Measurements from ENCODE around the gene SEC14L1. TPM values are rescaled to one million over a fixed set of nuclear protein-coding genes. Genes with fewer than 3 reads are reported as not detected.

SEC14L1 gene
- total and polyA plus RNA-seq, 4 donors, result 17.0 to 52.0 (median 26.8) TPM

GRCh38 chr17:77164483-77165091 lies 23.8 kb downstream of the SEC14L1 start:
- H3K4me1 ChIP-seq (ENCODE audit: control insufficient read depth in 4 of 4, insufficient read depth in 4 of 4, low read length in 3 of 4), result peaks cover 0 to 8% (median under 1%) of the 10 kb centered on the region in 4 donors

GRCh38 chr17:77165577-77165976 lies 24.8 kb downstream of the SEC14L1 start:
- H3K4me3 ChIP-seq (ENCODE audit: low read depth in 1 of 3, low read length in 3 of 3), result no peak overlapping the region
- H3K27ac ChIP-seq (ENCODE audit: low read depth in 1 of 2, low read length in 2 of 2), result no peak overlapping the region
- 62% methylated on average over 1 of the region's 1 CpG for WGBS
- TF ChIP-seq GABPA (IDR thresholded peaks at IDR 0.05 in 1 of 2, conservative IDR thresholded peaks at IDR 0.05 in 1 of 2) (no peak), RAD21 (IDR thresholded peaks at IDR 0.05) (no peak), JUND (IDR thresholded peaks at IDR 0.05) (no peak), SP1 (IDR thresholded peaks at IDR 0.05) (no peak), HNF4G (IDR thresholded peaks at IDR 0.05) (no peak), TAF1 (conservative IDR thresholded peaks at IDR 0.05) (no peak)
- H3K9me3 ChIP-seq (ENCODE audit: control insufficient read depth in 4 of 4, low read length in 3 of 4), result peaks cover 0 to 10% (median 9%) of the 10 kb centered on the region in 4 donors
- H3K36me3 ChIP-seq (ENCODE audit: control insufficient read depth in 4 of 4, insufficient read depth in 3 of 4, low read depth in 1 of 4, low read length in 3 of 4), result no peaks in the 10 kb centered on the region
- no peaks in the 10 kb centered on the region for H3K27me3 ChIP-seq (ENCODE audit: control insufficient read depth in 4 of 4, insufficient read depth in 4 of 4, low read length in 3 of 4)
- H3K4me1 ChIP-seq (ENCODE audit: control insufficient read depth in 4 of 4, insufficient read depth in 4 of 4, low read length in 3 of 4), result peaks cover 0 to 2% (median under 1%) of the 10 kb centered on the region in 4 donors
- H3K9ac ChIP-seq (ENCODE audit: low read depth in 1 of 2, low read length in 2 of 2), result no peak overlapping the region
- no peak for DNase-seq (ENCODE audit: low spot score)

More at GRCh38 chr17:77164483-77165091, 23.8 kb downstream of the SEC14L1 start:
- Histone ChIP-seq H3K27ac (ENCODE audit: low read depth in 1 of 2, low read length in 2 of 2) (peak overlapping the region in 1 of 2 donors; percentile 44), H3K9ac (ENCODE audit: low read depth in 1 of 2, low read length in 2 of 2) (no peak overlapping the region), H3K9me3 (ENCODE audit: control insufficient read depth in 4 of 4, low read length in 3 of 4) (peaks cover 0 to 10% (median 9%) of the 10 kb centered on the region in 4 donors), H3K4me3 (ENCODE audit: low read depth in 1 of 3, low read length in 3 of 3) (no peak overlapping the region), H3K36me3 (ENCODE audit: control insufficient read depth in 4 of 4, insufficient read depth in 3 of 4, low read depth in 1 of 4, low read length in 3 of 4) (no peaks in the 10 kb centered on the region), H3K27me3 (ENCODE audit: control insufficient read depth in 4 of 4, insufficient read depth in 4 of 4, low read length in 3 of 4) (no peaks in the 10 kb centered on the region)
- 75% methylated on average over 7 of the region's 7 CpGs for WGBS
- TF ChIP-seq NR2F2 (IDR thresholded peaks at IDR 0.05) (peak; percentile 18), CTCF (IDR thresholded peaks at IDR 0.05; ENCODE audit: low read depth, low read length, missing input control) (no peak), HNF4G (IDR thresholded peaks at IDR 0.05) (no peak), SP1 (IDR thresholded peaks at IDR 0.05) (no peak)
- DNase-seq (ENCODE audit: low spot score), result no peak

- Histone ChIP-seq H3K27ac (ENCODE audit: low read depth in 1 of 2, low read length in 2 of 2) (no peak overlapping the region), H3K4me3 (ENCODE audit: low read depth in 1 of 3, low read length in 3 of 3) (peak overlapping the region in 1 of 3 donors; percentile 1), H3K9me3 (ENCODE audit: control insufficient read depth in 4 of 4, low read length in 3 of 4) (peaks cover 0 to 10% (median 9%) of the 10 kb centered on the region in 4 donors), H3K27me3 (ENCODE audit: control insufficient read depth in 4 of 4, insufficient read depth in 4 of 4, low read length in 3 of 4) (no peaks in the 10 kb centered on the region), H3K36me3 (ENCODE audit: control insufficient read depth in 4 of 4, insufficient read depth in 3 of 4, low read depth in 1 of 4, low read length in 3 of 4) (no peaks in the 10 kb centered on the region), H3K9ac (ENCODE audit: low read depth in 1 of 2, low read length in 2 of 2) (no peak overlapping the region), H3K4me1 (ENCODE audit: control insufficient read depth in 4 of 4, insufficient read depth in 4 of 4, low read length in 3 of 4) (no peaks in the 10 kb centered on the region)
- TF ChIP-seq ATF3 (IDR thresholded peaks at IDR 0.05) (no peak), TAF1 (conservative IDR thresholded peaks at IDR 0.05) (no peak), REST (IDR thresholded peaks at IDR 0.05) (no peak), SP1 (IDR thresholded peaks at IDR 0.05) (no peak), JUND (IDR thresholded peaks at IDR 0.05) (no peak), ZBTB33 (IDR thresholded peaks at IDR 0.05) (no peak), YY1 (IDR thresholded peaks at IDR 0.05) (no peak), MAX (IDR thresholded peaks at IDR 0.05) (no peak), HNF4A (conservative IDR thresholded peaks at IDR 0.05) (no peak), HNF4G (IDR thresholded peaks at IDR 0.05) (no peak), RXRA (IDR thresholded peaks at IDR 0.05) (no peak), NR2F2 (IDR thresholded peaks at IDR 0.05) (no peak), FOXA1 (IDR thresholded peaks at IDR 0.05) (no peak), GABPA (IDR thresholded peaks at IDR 0.05 in 1 of 2, conservative IDR thresholded peaks at IDR 0.05 in 1 of 2) (no peak)
- WGBS, result 91% methylated on average over 12 of the region's 12 CpGs
- DNase-seq (ENCODE audit: low spot score), result no peak
These were observed 26.9 kb downstream of the SEC14L1 start for GRCh38 chr17:77167472-77168306.
